Fibroblast of peridontal ligament (primary cell): ENCODE results near the gene PHACTR1.
"Not testable (repeated sequence)": the region's sequence is repeated elsewhere in the genome, so short reads cannot be mapped to it uniquely, and the experiment has no call there.

Source experiments
- DNase-seq: peaks from one replicate; pipeline ENCODE4 v3.0.0-alpha.2; 2010; ENCODE audit errors: extremely low read depth

PHACTR1 gene

DNA sequence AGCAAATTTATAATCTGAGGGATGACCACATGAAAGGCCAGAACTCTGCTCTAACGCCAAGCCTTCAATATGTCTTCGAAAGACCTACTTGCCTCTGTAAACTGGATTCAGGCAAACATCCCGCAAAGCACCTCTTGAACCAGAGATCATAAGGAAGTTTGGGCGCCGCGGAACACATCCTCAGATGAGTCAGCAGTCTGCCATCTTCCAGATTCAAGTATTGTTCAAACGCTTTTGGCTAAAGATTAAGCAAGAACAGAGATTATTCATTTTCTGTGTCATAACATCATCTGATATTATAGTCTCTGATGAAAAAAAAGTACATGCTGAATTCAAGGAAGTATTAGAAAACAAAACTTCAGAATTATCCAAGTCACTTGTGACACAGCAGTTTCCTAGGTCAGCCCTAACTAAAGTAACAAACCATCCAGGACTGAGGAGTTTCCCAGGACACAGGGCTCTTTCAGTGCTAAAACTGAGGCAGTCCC lies 591.0 kb downstream of the PHACTR1 start:
- DNase-seq, result peak; percentile 81

DNA sequence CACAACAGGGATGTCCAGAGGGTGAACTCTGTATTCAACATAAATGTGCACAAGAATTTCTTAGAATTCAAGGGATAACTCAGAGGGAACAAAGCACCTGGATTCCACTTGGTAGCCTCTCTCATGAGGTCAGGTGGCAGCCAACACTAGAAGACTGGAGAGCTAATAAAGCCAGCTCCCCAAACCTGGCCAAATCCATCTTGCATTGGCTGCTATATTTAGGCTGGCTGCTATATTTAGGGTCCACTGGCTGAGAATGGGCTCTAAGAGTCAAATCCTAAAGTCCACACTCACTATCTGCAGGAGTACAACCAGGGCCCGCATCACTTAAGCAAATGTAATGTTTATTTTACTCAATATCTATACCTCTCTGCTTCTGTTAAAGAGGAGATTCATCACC lies 591.8 kb downstream of the PHACTR1 start:
- DNase-seq, result no peak

DNA sequence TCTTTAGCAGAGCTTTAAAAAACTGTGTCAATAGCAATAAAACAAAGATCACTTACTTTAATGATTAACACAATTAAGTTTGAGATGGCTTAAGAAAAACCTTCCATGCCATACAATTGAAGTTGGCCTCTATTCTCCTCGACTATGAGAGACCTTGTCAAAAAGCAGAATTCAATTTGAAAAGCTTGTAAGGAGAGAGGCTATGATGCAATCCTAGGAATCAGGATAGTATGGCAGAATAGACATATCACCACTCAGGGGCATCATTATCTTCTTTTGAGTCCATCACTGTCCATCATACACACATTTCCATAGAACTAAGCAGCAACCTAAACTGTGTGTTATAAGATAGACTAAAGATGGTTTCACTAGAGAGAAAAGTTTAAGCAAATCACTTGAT lies 594.6 kb downstream of the PHACTR1 start:
- DNase-seq, result no peak

DNA sequence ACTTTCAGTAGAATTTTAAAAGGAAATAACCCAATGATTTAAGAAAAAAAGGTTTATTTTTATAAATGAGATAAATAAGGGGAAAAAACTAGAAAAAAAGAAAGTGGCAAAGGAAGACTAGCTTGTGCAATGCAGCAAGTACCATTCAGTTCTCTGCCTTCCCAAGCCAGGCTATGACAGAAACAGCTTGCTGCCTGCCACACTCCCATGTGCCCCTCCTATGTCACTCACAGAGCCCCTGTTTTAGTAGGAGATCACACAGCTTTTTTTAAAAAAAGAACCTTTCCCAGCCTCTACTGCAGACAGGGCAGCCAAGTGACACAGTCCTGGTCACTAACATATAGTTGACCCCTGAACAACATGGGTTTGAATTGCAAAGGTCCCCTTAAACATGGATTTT lies 598.2 kb downstream of the PHACTR1 start:
- DNase-seq, result no peak

DNA sequence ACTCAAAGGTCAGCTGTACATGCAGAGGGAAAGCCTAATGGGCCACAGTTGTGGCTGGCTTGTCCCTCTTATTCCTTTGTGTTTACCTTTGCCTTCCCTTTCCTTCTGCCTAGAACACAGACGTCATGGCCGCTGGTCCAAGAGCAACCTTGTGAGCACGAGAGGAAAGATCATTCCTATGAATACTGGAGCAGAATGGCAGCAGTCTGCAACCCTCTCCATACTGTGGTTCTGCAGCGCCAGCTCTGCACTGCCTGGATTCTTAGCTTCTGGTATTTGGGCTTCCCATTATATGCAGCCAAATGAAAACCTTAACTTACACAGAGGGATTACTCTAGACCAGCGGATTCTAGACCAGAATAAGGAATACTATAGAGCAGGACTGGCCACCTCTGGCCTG lies 599.3 kb downstream of the PHACTR1 start:
- DNase-seq, result no peak

DNA sequence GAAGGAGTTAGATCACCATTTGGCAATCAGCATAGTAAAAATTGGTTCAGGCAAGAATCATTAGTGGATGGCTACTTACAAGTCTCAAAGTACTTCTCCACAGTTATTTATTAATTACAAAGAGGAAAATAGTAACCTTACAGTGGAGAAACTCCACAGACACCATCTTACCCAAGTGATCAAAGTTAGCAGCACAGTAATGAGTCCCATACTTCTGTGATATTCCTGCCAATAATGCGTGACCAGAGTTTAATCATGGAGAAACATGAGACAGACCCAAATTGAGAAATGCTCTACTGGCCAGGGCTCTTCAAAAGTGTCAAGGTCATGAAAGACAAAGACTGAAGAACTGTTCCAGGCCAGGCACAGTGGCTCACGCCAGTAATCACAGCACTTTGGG lies 602.3 kb downstream of the PHACTR1 start:
- DNase-seq, result no peak

DNA sequence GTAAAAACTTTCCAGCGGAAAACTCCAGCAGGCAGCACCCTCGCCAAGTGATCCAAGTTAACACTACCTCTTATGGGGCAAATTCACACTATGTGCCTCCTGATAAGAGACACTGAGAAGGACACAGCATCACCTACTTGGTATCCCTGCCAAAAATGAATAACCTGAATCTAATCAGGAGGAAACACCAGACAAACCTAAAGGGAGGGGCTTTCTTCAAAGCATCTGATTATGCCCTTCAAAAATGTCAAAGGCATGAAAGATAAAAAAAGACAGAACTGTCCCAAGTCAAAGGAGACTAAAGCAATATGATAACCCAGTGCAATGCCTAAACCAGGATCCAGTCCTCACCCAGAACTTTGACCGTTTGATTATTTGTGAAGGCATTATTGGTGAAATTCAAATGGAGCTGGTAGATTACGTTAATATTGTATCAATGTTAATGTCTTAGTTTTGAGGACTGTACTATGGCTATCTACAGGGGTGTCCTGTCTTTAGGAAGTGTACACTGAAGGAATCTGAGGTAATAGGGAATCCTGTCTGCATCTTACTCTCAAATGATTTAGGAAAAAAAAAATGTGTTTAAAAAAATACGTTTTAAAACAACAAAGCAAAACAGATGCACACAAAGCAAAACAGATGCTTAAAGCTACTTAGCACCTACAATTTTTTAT lies 603.5 kb downstream of the PHACTR1 start:
- DNase-seq, result no peak

DNA sequence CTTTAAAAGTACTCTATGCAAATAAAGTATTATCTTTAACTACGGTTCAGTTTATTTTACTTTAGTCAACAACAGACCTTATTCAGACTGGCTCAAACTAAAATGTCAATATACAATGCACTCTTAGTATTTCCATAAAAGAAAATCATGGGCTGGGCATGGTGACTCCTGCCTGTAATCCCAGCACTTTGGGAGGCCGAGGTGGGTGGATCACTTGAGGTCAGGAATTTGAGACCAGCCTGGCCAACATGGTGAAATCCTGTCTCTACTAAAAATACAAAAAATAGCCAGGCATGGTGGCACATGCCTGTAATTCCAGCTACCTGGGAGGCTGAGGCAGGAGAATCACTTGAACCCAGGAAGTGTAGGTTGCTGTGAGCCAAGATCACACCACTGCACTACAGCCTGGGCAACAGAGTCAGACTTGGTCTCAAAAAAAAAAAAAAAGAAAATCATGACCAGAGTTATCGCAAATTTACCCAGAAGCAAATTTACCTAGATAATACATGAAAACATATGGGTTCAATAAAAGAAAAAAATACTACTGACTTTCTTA lies 609.5 kb downstream of the PHACTR1 start:
- not testable (repeated sequence) for DNase-seq

DNA sequence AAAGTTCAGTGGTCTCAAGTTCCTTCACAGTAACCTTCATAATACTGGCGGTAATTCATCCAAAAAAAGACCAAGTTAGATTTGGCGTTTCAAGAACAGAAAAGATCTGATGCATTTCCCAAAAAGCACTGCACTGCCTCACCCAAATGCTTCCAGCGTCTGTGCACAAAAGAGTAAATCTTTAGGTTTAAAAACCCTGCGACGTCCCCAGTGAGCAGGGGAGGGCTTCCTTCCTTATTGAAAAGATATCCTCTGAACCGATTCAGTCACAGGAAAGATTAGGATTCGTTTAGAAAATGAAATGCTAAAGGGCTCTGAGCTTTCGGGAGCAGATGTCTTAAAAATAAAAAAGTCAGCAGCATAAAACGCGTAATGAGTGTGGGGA lies 611.1 kb downstream of the PHACTR1 start:
- peak; percentile 9 for DNase-seq

DNA sequence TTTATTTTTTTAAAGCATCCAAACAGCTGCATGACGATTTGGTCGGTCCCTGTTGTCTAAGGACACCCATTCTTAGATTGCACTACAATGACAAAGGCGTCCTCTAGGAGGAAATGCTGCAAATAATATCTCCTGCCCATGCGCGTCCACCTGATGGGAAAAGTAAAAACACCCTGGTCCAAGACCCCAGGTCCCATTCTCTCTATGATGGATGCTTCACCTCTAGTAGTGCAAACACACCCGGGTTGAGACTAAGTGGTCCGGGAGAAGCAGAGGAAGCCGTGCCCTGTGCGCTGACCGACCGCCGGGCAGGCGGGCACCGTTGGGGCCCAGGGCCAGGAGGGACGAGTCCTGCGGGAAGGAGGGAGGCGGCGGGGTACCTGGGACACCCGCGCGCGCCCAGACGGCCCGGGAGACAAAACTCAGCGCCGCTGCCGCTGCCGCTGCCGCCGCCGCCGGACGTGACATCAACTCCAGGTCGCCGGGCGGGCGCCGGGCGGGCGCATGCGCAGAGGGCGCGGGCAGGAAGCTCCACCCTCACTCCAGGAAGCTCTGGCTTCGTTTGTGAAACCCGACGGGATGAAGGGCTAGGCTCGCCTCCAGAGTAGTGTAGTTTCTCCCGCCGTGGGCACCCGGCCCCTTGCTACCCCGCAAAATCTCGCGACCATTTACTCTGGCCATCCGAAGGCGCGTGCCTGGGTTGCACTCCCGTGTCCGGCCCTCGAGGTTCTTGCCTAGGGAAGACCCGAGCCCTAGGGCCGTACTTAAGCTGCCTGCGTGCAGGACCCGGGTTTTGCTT lies 611.7 kb downstream of the PHACTR1 start, which contains the start of gene TBC1D7:
TBC1D7 (minus strand) TSS at position 462 of the 799 bp plus-strand sequence. CDS start 1,639 bp downstream, outside the sequence.
- DNase-seq, result peak; percentile 88

DNA sequence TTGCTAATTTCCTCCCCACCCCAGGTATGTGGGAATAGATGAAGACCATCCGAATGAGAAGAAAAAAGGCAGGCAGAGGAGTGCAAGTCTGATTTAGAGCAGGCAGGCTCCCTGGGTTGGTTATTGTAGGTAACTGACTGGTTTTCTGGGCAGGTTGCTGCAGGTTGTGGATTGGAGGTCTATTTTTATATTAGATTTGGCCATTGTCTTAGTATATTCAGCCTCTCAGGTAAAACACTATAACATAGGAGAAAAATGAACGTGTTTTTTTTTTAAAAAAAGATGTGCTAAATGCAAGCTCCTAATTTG lies 612.3 kb downstream of the PHACTR1 start:
- DNase-seq, result no peak

DNA sequence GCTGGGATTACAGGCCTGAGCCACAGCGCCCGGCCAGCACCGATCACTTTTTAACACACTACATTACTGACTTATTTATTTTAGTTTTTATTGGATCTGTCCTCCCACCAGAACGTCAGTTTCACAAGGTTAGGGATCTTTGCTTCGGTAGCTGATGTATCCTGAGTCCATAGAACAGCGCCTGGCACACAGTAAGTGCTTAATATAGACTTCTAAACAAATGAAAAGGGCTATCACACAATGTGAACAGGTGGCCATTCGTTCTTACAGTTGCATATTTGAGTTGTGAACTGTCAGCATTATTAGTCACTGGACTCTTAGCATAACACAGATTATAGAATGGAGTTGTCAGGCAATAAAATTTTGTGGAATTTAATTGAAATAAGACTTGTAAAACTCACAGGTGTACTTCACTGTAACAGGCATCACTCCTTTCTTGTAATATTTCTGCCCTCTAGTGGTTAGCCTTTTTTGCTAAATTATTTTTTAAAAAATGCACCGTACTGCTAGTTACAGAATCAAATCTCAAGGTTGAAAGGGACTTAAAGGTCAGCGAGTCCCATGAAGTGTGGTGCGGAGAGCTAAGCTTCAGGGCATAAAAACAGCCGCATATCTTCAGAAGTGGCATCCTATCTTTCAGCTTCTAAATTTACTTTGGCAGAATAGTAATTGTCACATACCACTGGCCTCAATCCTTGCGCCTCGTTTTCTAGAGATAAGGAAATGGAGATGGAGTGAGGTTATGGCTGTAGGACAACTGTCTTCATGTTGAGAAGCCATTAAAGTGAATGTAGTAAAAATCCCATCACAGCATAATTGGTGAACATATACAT lies 615.2 kb downstream of the PHACTR1 start:
- DNase-seq, result peak; percentile 51

DNA sequence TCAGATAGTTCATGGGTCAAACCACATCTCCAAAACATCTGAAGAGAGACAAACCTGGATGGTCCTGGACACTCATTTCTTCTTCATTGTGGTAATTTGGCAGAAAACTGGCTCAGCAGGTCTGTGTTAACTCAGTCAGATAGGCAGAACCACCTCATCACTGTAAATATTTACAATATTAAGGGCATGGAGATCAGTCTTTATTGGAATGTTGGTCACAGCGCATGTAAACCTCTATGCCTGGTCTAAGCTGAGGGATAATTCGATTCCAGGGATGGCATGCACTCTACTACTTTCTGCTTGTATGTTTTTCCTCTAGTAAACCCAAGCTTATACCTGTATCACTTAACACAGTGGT lies 615.8 kb downstream of the PHACTR1 start:
- no peak for DNase-seq

DNA sequence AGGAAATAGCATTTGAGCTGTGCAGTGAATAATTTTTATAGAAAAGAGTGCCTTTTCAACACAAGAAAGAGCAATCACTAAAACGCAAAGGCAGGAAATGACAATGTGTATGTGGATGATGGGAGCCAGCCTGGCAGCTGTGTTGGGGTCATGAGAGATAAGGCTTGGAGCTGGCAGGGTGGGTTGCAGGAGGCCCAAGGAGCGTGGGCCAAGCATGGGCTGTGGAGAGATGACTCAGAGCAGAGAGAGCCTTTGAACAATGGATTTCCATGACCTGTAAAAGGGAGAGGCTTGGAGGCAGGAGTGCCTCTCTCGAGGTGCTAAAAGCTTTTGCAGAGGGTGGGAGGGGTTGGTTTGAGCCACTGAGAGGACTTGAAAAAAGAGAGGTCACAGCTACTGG lies 618.4 kb downstream of the PHACTR1 start:
- no peak for DNase-seq

DNA sequence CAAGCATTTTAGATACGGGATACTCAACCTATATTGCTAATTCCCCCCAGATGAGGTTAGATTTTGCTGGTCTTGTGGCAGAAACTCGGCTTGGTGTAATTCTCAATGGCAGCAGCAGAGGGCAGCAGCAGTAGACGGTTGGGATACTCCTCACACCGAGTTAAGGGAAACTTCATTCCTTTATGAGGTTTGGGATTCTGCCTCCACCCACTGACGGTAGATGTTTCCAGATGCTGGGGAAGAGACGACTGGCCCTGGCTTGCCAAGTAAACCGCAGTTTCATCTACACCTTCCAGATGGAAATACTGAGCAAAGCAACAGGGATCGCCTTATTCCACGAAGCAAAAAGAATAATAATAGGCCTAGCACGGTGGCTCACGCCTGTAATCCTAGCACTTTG lies 620.0 kb downstream of the PHACTR1 start:
- DNase-seq, result peak; percentile 99

DNA sequence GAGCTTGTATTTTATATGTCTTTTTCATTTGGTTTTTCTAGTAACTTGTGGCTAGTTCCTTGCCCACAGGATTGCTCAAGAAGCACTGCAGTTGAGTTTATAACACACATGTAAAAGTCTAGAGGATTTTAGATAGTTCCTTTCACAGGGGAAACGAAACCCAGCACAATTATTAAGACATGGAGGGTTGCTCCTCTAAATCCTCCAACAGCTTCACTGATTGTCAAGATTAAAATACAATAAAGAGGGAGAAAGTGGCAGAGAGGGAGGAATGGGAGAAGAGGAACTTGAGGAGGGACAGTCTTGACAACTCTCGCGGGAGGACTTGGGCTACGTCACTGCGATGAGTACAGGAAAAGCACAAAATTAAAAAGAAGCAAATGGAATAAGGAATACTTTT lies 621.5 kb downstream of the PHACTR1 start:
- DNase-seq, result peak; percentile 66
